ENCODE data around the gene EFHD2. TPM values are rescaled to one million over a fixed set of nuclear protein-coding genes. Genes with fewer than 3 reads are reported as not detected.

The EFHD2 gene
- total RNA-seq, 1 experiment from 2014 or later: 192 TPM

- no peaks in the 10 kb centered on the region for H4K20me1 ChIP-seq (ENCODE audit: low read length)
- H3F3A ChIP-seq (ENCODE audit: low read length, unreplicated experiment): no peaks in the 10 kb centered on the region
- no peak overlapping the region for H2AFZ ChIP-seq (ENCODE audit: low read length)
- POLR2A ChIA-PET (ENCODE audit: unreplicated experiment): no interaction called here
- no peak overlapping the region for H3K4me2 ChIP-seq (ENCODE audit: low read length)
- no peaks in the 10 kb centered on the region for H3K36me3 ChIP-seq (ENCODE audit: low read depth, low read length)
- TF ChIP-seq EZH2phosphoT487 (IDR thresholded peaks at IDR 0.05; ENCODE audit: borderline replicate concordance, low read length): no peak
- TF ChIP-seq, protein P1, sequence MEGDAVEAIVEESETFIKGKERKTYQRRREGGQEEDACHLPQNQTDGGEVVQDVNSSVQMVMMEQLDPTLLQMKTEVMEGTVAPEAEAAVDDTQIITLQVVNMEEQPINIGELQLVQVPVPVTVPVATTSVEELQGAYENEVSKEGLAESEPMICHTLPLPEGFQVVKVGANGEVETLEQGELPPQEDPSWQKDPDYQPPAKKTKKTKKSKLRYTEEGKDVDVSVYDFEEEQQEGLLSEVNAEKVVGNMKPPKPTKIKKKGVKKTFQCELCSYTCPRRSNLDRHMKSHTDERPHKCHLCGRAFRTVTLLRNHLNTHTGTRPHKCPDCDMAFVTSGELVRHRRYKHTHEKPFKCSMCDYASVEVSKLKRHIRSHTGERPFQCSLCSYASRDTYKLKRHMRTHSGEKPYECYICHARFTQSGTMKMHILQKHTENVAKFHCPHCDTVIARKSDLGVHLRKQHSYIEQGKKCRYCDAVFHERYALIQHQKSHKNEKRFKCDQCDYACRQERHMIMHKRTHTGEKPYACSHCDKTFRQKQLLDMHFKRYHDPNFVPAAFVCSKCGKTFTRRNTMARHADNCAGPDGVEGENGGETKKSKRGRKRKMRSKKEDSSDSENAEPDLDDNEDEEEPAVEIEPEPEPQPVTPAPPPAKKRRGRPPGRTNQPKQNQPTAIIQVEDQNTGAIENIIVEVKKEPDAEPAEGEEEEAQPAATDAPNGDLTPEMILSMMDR (conservative IDR thresholded peaks at IDR 0.05; ENCODE audit: low read depth, low read length): no peak
- TF ChIP-seq EZH2 (IDR thresholded peaks at IDR 0.05; ENCODE audit: low read length, unreplicated experiment): no peak
- no peak for ATAC-seq
- no peaks in the 10 kb centered on the region for H3K9me3 ChIP-seq (ENCODE audit: low read length)
- no peak overlapping the region for H3K27ac ChIP-seq (ENCODE audit: low read length)
- H3K4me3 ChIP-seq (ENCODE audit: low read length): no peak overlapping the region
- no peaks in the 10 kb centered on the region for H3K9me2 ChIP-seq (replicated peaks; ENCODE audit: low read length)
- no peak for DNase-seq
- CTCF ChIA-PET: no interaction called here
- intact Hi-C loops (cut with micrococcal nuclease): no loop called here
- H3K4me1 ChIP-seq (ENCODE audit: insufficient read depth, low read length): no peaks in the 10 kb centered on the region
- BruUV-seq (replicated peaks): no TSS peak
- H3K79me2 ChIP-seq (ENCODE audit: low read length): no peaks in the 10 kb centered on the region
- no peaks in the 10 kb centered on the region for H3K27me3 ChIP-seq (ENCODE audit: low read length)
- no peak overlapping the region for H3K9ac ChIP-seq (ENCODE audit: low read length)
Observed at GRCh38 chr1:15445390-15446122, 35.9 kb downstream of the EFHD2 start.

GRCh38 chr1:15446212-15446611, 36.5 kb downstream of the EFHD2 start:
- no peaks in the 10 kb centered on the region for H4K20me1 ChIP-seq (ENCODE audit: low read length)
- no peaks in the 10 kb centered on the region for H3K27me3 ChIP-seq (ENCODE audit: low read length)
- no TSS peak for BruUV-seq (replicated peaks)
- H3K36me3 ChIP-seq (ENCODE audit: low read depth, low read length): no peaks in the 10 kb centered on the region
- POLR2A ChIA-PET (ENCODE audit: unreplicated experiment): no interaction called here
- no peaks in the 10 kb centered on the region for H3K9me2 ChIP-seq (replicated peaks; ENCODE audit: low read length)
- CTCF ChIA-PET: no interaction called here
- ATAC-seq (no peak), DNase-seq (no peak)
- H3K27ac ChIP-seq (ENCODE audit: low read length): no peak overlapping the region
- H3K4me2 ChIP-seq (ENCODE audit: low read length): no peak overlapping the region
- no peaks in the 10 kb centered on the region for H3K9me3 ChIP-seq (ENCODE audit: low read length)
- no peak for TF ChIP-seq EZH2phosphoT487 (IDR thresholded peaks at IDR 0.05; ENCODE audit: borderline replicate concordance, low read length)
- TF ChIP-seq, protein P1 (conservative IDR thresholded peaks at IDR 0.05; ENCODE audit: low read depth, low read length): no peak
- TF ChIP-seq EZH2 (IDR thresholded peaks at IDR 0.05; ENCODE audit: low read length, unreplicated experiment): no peak
- no peaks in the 10 kb centered on the region for H3K79me2 ChIP-seq (ENCODE audit: low read length)
- H3K4me1 ChIP-seq (ENCODE audit: insufficient read depth, low read length): no peaks in the 10 kb centered on the region
- H3F3A ChIP-seq (ENCODE audit: low read length, unreplicated experiment): no peaks in the 10 kb centered on the region
- intact Hi-C loops (cut with micrococcal nuclease): no loop called here
- no peak overlapping the region for H2AFZ ChIP-seq (ENCODE audit: low read length)
- no peak overlapping the region for H3K4me3 ChIP-seq (ENCODE audit: low read length)
- no peak overlapping the region for H3K9ac ChIP-seq (ENCODE audit: low read length)

- ATAC-seq (no peak), DNase-seq (no peak)
- Histone ChIP-seq H3K4me2 (ENCODE audit: low read length) (no peak overlapping the region), H3K9me3 (ENCODE audit: low read length) (no peaks in the 10 kb centered on the region), H3K9ac (ENCODE audit: low read length) (no peak overlapping the region), H3K27ac (ENCODE audit: low read length) (no peak overlapping the region), H3K4me3 (ENCODE audit: low read length) (no peak overlapping the region), H3K79me2 (ENCODE audit: low read length) (no peaks in the 10 kb centered on the region), H3K4me1 (ENCODE audit: insufficient read depth, low read length) (peaks cover 5% of the 10 kb centered on the region; the same call in 1 of the 2 replicates), H3K36me3 (ENCODE audit: low read depth, low read length) (no peaks in the 10 kb centered on the region), H3K9me2 (replicated peaks; ENCODE audit: low read length) (no peaks in the 10 kb centered on the region), H4K20me1 (ENCODE audit: low read length) (no peaks in the 10 kb centered on the region), H3F3A (ENCODE audit: low read length, unreplicated experiment) (no peaks in the 10 kb centered on the region), H2AFZ (ENCODE audit: low read length) (no peak overlapping the region), H3K27me3 (ENCODE audit: low read length) (no peaks in the 10 kb centered on the region)
- TF ChIP-seq, protein P1 (conservative IDR thresholded peaks at IDR 0.05; ENCODE audit: low read depth, low read length): no peak
- TF ChIP-seq EZH2 (IDR thresholded peaks at IDR 0.05; ENCODE audit: low read length, unreplicated experiment) (no peak), EZH2phosphoT487 (IDR thresholded peaks at IDR 0.05; ENCODE audit: borderline replicate concordance, low read length) (no peak)
- ChIA-PET POLR2A (ENCODE audit: unreplicated experiment) (no interaction called here), CTCF (no interaction called here)
- BruUV-seq (replicated peaks): no TSS peak
- intact Hi-C loops (cut with micrococcal nuclease): no loop called here
Observed at GRCh38 chr1:15448877-15449462, 39.3 kb downstream of the EFHD2 start.
